ENCODE results near the gene ROBO2.

GRCh38 chr3:77139624-77140023 lies 99.7 kb downstream of the ROBO2 start:
- TF ChIP-seq EP300 (conservative IDR thresholded peaks at IDR 0.05; ENCODE audit: poor library complexity, severe bottlenecking) (no peak), EZH2 (IDR thresholded peaks at IDR 0.05; ENCODE audit: borderline replicate concordance, insufficient read depth, low read length, poor library complexity, severe bottlenecking) (no peak)
- TF ChIP-seq, protein P1, sequence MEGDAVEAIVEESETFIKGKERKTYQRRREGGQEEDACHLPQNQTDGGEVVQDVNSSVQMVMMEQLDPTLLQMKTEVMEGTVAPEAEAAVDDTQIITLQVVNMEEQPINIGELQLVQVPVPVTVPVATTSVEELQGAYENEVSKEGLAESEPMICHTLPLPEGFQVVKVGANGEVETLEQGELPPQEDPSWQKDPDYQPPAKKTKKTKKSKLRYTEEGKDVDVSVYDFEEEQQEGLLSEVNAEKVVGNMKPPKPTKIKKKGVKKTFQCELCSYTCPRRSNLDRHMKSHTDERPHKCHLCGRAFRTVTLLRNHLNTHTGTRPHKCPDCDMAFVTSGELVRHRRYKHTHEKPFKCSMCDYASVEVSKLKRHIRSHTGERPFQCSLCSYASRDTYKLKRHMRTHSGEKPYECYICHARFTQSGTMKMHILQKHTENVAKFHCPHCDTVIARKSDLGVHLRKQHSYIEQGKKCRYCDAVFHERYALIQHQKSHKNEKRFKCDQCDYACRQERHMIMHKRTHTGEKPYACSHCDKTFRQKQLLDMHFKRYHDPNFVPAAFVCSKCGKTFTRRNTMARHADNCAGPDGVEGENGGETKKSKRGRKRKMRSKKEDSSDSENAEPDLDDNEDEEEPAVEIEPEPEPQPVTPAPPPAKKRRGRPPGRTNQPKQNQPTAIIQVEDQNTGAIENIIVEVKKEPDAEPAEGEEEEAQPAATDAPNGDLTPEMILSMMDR (IDR thresholded peaks at IDR 0.05; ENCODE audit: poor library complexity, severe bottlenecking): no peak
